HEK293 (cell line): Measurements from ENCODE around the gene ZNRF1.

Source experiments
- GFI1B ChIP-seq: fragments of 450-650 bp; formaldehyde crosslinking; IDR thresholded peaks from 2 replicates; pipeline ENCODE4 v1.5.1; 2016; ENCODE audit warnings: missing biosample characterization, missing genetic modification characterization
- MEIS1 ChIP-seq: sonication (generic); formaldehyde crosslinking; IDR thresholded peaks from 2 replicates; pipeline ENCODE4 v1.8.1; 2022; ENCODE audit warnings: missing genetic modification reagents, mild to moderate bottlenecking, borderline replicate concordance
- MYNN ChIP-seq: fragments of 450-650 bp; formaldehyde crosslinking; IDR thresholded peaks from 2 replicates; pipeline ENCODE4 v1.5.1; 2016; ENCODE audit warnings: missing biosample characterization, missing genetic modification characterization, borderline replicate concordance
- MZF1 ChIP-seq: fragments of 450-650 bp; formaldehyde crosslinking; IDR thresholded peaks from 2 replicates; pipeline ENCODE4 v1.5.1; 2017; ENCODE audit warnings: missing biosample characterization, missing genetic modification characterization, borderline replicate concordance
- RBAK ChIP-seq: fragments of 450-650 bp; formaldehyde crosslinking; IDR thresholded peaks from 2 replicates; pipeline ENCODE4 v1.5.1; 2016; ENCODE audit warnings: missing biosample characterization, missing genetic modification characterization
- SCRT2 ChIP-seq: fragments of 450-650 bp; formaldehyde crosslinking; IDR thresholded peaks from 2 replicates; pipeline ENCODE4 v1.5.1; 2016; ENCODE audit warnings: missing biosample characterization, missing genetic modification characterization
- SETDB1 ChIP-seq: IDR thresholded peaks from one replicate; pipeline ENCODE4 v1.6.1; 2017; ENCODE audit warnings: mild to moderate bottlenecking, low read length, moderate library complexity, mixed read lengths; ENCODE audit not compliant: insufficient read length
- ZBTB20 ChIP-seq: fragments of 450-650 bp; formaldehyde crosslinking; IDR thresholded peaks from 2 replicates; pipeline ENCODE4 v1.5.1; 2016; ENCODE audit warnings: missing biosample characterization, missing genetic modification characterization
- ZEB2 ChIP-seq: fragments of 450-650 bp; formaldehyde crosslinking; IDR thresholded peaks from 2 replicates; pipeline ENCODE4 v1.5.1; 2016; ENCODE audit warnings: missing biosample characterization, missing genetic modification characterization
- ZFHX2 ChIP-seq: fragments of 450-650 bp; formaldehyde crosslinking; conservative IDR thresholded peaks from 2 replicates; pipeline ENCODE4 v1.5.1; 2016; ENCODE audit warnings: missing biosample characterization, missing genetic modification characterization
- ZFP37 ChIP-seq: fragments of 450-650 bp; formaldehyde crosslinking; IDR thresholded peaks from 2 replicates; pipeline ENCODE4 v1.5.1; 2016; ENCODE audit warnings: missing biosample characterization, missing genetic modification characterization
- ZNF184 ChIP-seq: fragments of 450-650 bp; IDR thresholded peaks from 2 replicates; pipeline ENCODE4 v1.5.1; 2018; ENCODE audit warnings: missing biosample characterization, mild to moderate bottlenecking, missing genetic modification characterization
- ZNF26 ChIP-seq: fragments of 450-650 bp; formaldehyde crosslinking; IDR thresholded peaks from 2 replicates; pipeline ENCODE4 v1.5.1; 2016; ENCODE audit warnings: missing biosample characterization, missing genetic modification characterization
- ZNF37A ChIP-seq: fragments of 450-650 bp; IDR thresholded peaks from 2 replicates; pipeline ENCODE4 v1.5.1; 2018; ENCODE audit warnings: missing biosample characterization, missing genetic modification characterization
- ZNF391 ChIP-seq: fragments of 450-650 bp; formaldehyde crosslinking; IDR thresholded peaks from 2 replicates; pipeline ENCODE4 v1.5.1; 2016; ENCODE audit warnings: low read depth, missing biosample characterization, missing genetic modification characterization, borderline replicate concordance
- ZNF398 ChIP-seq: fragments of 450-650 bp; formaldehyde crosslinking; IDR thresholded peaks from 2 replicates; pipeline ENCODE4 v1.5.1; 2017; ENCODE audit warnings: missing biosample characterization, missing genetic modification characterization
- ZNF548 ChIP-seq: fragments of 450-650 bp; formaldehyde crosslinking; IDR thresholded peaks from 2 replicates; pipeline ENCODE4 v1.5.1; 2016; ENCODE audit warnings: missing biosample characterization, missing genetic modification characterization
- ZNF549 ChIP-seq: fragments of 450-650 bp; IDR thresholded peaks from 2 replicates; pipeline ENCODE4 v1.5.1; 2018; ENCODE audit warnings: missing biosample characterization, missing genetic modification characterization, mild to moderate bottlenecking, inconsistent platforms, moderate library complexity
- ZNF704 ChIP-seq: fragments of 450-650 bp; formaldehyde crosslinking; IDR thresholded peaks from 2 replicates; pipeline ENCODE4 v1.5.1; 2016; ENCODE audit warnings: missing biosample characterization, missing genetic modification characterization
- ZSCAN30 ChIP-seq: fragments of 450-650 bp; IDR thresholded peaks from 2 replicates; pipeline ENCODE4 v1.5.1; 2018; ENCODE audit warnings: missing biosample characterization, mild to moderate bottlenecking, missing genetic modification characterization, moderate library complexity
- TF ChIP-seq, protein P1 (sequence below): fragments of 450-650 bp; formaldehyde crosslinking; IDR thresholded peaks from 2 replicates; pipeline ENCODE4 v1.5.0; 2017; ENCODE audit warnings: missing biosample characterization, missing genetic modification characterization, borderline replicate concordance
- TF ChIP-seq, protein P2 (sequence below): fragments of 450-650 bp; formaldehyde crosslinking; conservative IDR thresholded peaks from 2 replicates; pipeline ENCODE4 v1.5.1; 2016; ENCODE audit warnings: low read depth, missing biosample characterization, missing genetic modification characterization
- TF ChIP-seq, protein P3 (sequence below): fragments of 450-650 bp; formaldehyde crosslinking; IDR thresholded peaks from 2 replicates; pipeline ENCODE4 v1.5.1; 2016; ENCODE audit warnings: missing biosample characterization, missing genetic modification characterization
- TF ChIP-seq, protein P4 (sequence below): fragments of 450-650 bp; formaldehyde crosslinking; IDR thresholded peaks from 2 replicates; pipeline ENCODE4 v1.5.1; 2017; ENCODE audit warnings: missing biosample characterization, missing genetic modification characterization

ZNRF1 gene

DNA sequence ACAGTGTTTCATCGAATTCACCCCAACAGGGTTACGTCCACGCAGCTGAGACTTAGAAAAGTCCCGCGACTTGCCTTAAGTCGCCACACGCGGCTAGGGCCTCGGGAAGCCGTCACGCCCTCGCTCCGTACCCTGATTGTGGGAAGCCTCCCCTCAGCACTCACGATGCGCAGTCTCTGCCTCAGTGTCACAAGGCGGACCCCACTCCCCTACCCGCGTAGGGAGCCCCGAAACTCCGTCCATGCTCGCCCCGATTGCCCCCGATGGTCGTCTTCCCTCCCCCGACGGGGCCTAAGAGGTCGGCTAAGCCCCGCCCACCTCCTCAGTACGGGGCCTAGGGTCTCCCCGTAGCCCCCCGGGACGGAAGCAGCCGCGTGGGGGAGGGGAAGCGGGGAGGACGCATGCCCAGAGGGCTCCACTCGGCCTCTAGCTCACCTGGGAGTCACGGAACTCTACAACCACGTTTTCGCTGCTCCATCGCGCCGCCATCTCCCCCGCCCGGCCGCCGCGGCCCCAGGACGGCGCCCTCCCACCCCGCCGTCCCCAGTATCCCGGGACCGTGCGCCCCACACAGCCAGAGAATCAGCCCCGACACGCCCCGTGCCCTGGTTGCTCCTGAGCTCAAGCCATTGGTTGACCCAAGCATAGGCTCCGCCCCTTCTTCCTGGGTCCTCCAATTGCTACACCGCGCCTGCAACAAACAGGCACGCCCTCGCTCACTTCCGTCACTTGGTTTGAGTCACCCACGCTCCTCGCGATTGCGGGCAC, 14.1 kb upstream of the ZNRF1 start, which contains the start of gene WDR59 (continued):
- TF ChIP-seq ZNF398 (tag by site-specific recombination) = peak; percentile 59; the same call in 1 of the 2 replicates
- TF ChIP-seq SETDB1 = no peak
- TF ChIP-seq ZNF548 (tag by site-specific recombination) = no peak
- TF ChIP-seq ZNF391 = peak; percentile 53; the same call in 1 of the 2 replicates
- no peak for TF ChIP-seq MEIS1
- peak; percentile 92 for TF ChIP-seq ZBTB20 (tag by site-specific recombination)
- no peak for TF ChIP-seq ZNF26 (tag by site-specific recombination)
- TF ChIP-seq ZFP37 = no peak
- TF ChIP-seq MZF1 (tag by site-specific recombination) = no peak
- no peak for TF ChIP-seq ZEB2 (tag by site-specific recombination)
- TF ChIP-seq, protein P1, sequence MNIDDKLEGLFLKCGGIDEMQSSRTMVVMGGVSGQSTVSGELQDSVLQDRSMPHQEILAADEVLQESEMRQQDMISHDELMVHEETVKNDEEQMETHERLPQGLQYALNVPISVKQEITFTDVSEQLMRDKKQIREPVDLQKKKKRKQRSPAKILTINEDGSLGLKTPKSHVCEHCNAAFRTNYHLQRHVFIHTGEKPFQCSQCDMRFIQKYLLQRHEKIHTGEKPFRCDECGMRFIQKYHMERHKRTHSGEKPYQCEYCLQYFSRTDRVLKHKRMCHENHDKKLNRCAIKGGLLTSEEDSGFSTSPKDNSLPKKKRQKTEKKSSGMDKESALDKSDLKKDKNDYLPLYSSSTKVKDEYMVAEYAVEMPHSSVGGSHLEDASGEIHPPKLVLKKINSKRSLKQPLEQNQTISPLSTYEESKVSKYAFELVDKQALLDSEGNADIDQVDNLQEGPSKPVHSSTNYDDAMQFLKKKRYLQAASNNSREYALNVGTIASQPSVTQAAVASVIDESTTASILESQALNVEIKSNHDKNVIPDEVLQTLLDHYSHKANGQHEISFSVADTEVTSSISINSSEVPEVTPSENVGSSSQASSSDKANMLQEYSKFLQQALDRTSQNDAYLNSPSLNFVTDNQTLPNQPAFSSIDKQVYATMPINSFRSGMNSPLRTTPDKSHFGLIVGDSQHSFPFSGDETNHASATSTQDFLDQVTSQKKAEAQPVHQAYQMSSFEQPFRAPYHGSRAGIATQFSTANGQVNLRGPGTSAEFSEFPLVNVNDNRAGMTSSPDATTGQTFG = no peak
- TF ChIP-seq, protein P2, sequence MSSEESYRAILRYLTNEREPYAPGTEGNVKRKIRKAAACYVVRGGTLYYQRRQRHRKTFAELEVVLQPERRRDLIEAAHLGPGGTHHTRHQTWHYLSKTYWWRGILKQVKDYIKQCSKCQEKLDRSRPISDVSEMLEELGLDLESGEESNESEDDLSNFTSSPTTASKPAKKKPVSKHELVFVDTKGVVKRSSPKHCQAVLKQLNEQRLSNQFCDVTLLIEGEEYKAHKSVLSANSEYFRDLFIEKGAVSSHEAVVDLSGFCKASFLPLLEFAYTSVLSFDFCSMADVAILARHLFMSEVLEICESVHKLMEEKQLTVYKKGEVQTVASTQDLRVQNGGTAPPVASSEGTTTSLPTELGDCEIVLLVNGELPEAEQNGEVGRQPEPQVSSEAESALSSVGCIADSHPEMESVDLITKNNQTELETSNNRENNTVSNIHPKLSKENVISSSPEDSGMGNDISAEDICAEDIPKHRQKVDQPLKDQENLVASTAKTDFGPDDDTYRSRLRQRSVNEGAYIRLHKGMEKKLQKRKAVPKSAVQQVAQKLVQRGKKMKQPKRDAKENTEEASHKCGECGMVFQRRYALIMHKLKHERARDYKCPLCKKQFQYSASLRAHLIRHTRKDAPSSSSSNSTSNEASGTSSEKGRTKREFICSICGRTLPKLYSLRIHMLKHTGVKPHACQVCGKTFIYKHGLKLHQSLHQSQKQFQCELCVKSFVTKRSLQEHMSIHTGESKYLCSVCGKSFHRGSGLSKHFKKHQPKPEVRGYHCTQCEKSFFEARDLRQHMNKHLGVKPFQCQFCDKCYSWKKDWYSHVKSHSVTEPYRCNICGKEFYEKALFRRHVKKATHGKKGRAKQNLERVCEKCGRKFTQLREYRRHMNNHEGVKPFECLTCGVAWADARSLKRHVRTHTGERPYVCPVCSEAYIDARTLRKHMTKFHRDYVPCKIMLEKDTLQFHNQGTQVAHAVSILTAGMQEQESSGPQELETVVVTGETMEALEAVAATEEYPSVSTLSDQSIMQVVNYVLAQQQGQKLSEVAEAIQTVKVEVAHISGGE = no peak; the same call in 1 of the 2 replicates
- no peak for TF ChIP-seq ZNF184 (tag by site-specific recombination)
- no peak for TF ChIP-seq RBAK (tag by site-specific recombination)
- TF ChIP-seq ZSCAN30 (tag by site-specific recombination) = no peak; the same call in 1 of the 2 replicates
- no peak for TF ChIP-seq ZNF37A (tag by site-specific recombination)
- peak; percentile 90 for TF ChIP-seq ZFHX2 (tag by site-specific recombination)
- TF ChIP-seq MYNN (tag by site-specific recombination) = no peak
- TF ChIP-seq ZNF704 (tag by site-specific recombination) = no peak
- no peak for TF ChIP-seq ZNF549 (tag by site-specific recombination)
- TF ChIP-seq, protein P3, sequence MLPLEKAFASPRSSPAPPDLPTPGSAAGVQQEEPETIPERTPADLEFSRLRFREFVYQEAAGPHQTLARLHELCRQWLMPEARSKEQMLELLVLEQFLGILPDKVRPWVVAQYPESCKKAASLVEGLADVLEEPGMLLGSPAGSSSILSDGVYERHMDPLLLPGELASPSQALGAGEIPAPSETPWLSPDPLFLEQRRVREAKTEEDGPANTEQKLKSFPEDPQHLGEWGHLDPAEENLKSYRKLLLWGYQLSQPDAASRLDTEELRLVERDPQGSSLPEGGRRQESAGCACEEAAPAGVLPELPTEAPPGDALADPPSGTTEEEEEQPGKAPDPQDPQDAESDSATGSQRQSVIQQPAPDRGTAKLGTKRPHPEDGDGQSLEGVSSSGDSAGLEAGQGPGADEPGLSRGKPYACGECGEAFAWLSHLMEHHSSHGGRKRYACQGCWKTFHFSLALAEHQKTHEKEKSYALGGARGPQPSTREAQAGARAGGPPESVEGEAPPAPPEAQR = no peak
- no peak for TF ChIP-seq GFI1B (tag by site-specific recombination)
- TF ChIP-seq SCRT2 (tag by site-specific recombination) = peak; percentile 93
- TF ChIP-seq, protein P4, sequence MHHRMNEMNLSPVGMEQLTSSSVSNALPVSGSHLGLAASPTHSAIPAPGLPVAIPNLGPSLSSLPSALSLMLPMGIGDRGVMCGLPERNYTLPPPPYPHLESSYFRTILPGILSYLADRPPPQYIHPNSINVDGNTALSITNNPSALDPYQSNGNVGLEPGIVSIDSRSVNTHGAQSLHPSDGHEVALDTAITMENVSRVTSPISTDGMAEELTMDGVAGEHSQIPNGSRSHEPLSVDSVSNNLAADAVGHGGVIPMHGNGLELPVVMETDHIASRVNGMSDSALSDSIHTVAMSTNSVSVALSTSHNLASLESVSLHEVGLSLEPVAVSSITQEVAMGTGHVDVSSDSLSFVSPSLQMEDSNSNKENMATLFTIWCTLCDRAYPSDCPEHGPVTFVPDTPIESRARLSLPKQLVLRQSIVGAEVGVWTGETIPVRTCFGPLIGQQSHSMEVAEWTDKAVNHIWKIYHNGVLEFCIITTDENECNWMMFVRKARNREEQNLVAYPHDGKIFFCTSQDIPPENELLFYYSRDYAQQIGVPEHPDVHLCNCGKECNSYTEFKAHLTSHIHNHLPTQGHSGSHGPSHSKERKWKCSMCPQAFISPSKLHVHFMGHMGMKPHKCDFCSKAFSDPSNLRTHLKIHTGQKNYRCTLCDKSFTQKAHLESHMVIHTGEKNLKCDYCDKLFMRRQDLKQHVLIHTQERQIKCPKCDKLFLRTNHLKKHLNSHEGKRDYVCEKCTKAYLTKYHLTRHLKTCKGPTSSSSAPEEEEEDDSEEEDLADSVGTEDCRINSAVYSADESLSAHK = 0 out of 2 replicates have a peak, but pooled peaks have one; percentile 27
